CD8-positive, alpha-beta memory T cell (primary cell): ENCODE measurements around the gene ST6GALNAC3. TPM values are rescaled to one million over a fixed set of nuclear protein-coding genes. Genes with fewer than 3 reads are reported as not detected.
"Not testable (repeated sequence)": the region's sequence is repeated elsewhere in the genome, so short reads cannot be mapped to it uniquely, and the experiment has no call there.

Experiments used
- CTCF ChIA-PET: fragments of 350-600 bp; sonication (Branson Sonifier 250); formaldehyde crosslinking; loops from one replicate; lab custom pipeline; 2021; ENCODE audit warnings: antibody characterized with exemption; lab: Charles Lee
- POLR2A ChIA-PET: fragments of 350-600 bp; sonication (Branson Sonifier 250); formaldehyde crosslinking; loops from one replicate; lab custom pipeline; 2021; ENCODE audit warnings: antibody characterized with exemption; lab: Charles Lee
- DNase-seq, 5 donors: peaks; one replicate each; pipeline versions ENCODE4 v3.0.0 to v3.0.0-alpha.2; 2020 to 2022; ENCODE audit warnings: mixed read lengths in 1 of 5
- H3K27ac ChIP-seq: one replicate; pipeline ENCODE4 v1.7.0; 2013; ENCODE audit warnings: low read depth, mild to moderate bottlenecking, low read length, moderate library complexity
- H3K27me3 ChIP-seq: 2 replicates; pipeline ENCODE4 v1.7.0; 2013; ENCODE audit warnings: low read length, mild to moderate bottlenecking; ENCODE audit not compliant: insufficient read depth, poor library complexity, severe bottlenecking
- H3K36me3 ChIP-seq: 2 replicates; pipeline ENCODE4 v1.7.0; 2013; ENCODE audit warnings: mild to moderate bottlenecking, low read length, moderate library complexity; ENCODE audit not compliant: insufficient read depth
- H3K4me1 ChIP-seq: 2 replicates; pipeline ENCODE4 v1.7.0; 2013; ENCODE audit warnings: mild to moderate bottlenecking, low read length, moderate library complexity; ENCODE audit not compliant: insufficient read depth
- H3K4me3 ChIP-seq: 2 replicates; pipeline ENCODE4 v1.7.0; 2013; ENCODE audit warnings: mild to moderate bottlenecking, low read length
- H3K9me3 ChIP-seq: 2 replicates; pipeline ENCODE4 v1.7.0; 2013; ENCODE audit warnings: mild to moderate bottlenecking, low read length
- H3K27ac Mint-ChIP-seq, 8 donors: one replicate each; pipeline ENCODE4 v1.8.0; 2020 to 2021; ENCODE audit warnings: mixed read lengths in 8 of 8, mild to moderate bottlenecking in 6 of 8, inconsistent platforms in 3 of 8, moderate library complexity in 3 of 8
- H3K27me3 Mint-ChIP-seq, 2 donors: one replicate each; pipeline ENCODE4 v1.8.0; 2020 to 2021; ENCODE audit warnings: mixed read lengths in 2 of 2, mild to moderate bottlenecking in 1 of 2, moderate library complexity in 1 of 2
- H3K36me3 Mint-ChIP-seq, 3 donors: one replicate each; pipeline ENCODE4 v1.8.0; 2020 to 2021; ENCODE audit warnings: mixed read lengths in 3 of 3, inconsistent platforms in 1 of 3, mild to moderate bottlenecking in 1 of 3
- H3K4me1 Mint-ChIP-seq, 3 donors: one replicate each; pipeline ENCODE4 v1.8.0; 2020 to 2021; ENCODE audit warnings: mixed read lengths in 3 of 3, inconsistent platforms in 1 of 3, mild to moderate bottlenecking in 1 of 3
- H3K4me3 Mint-ChIP-seq, 7 donors: one replicate each; pipeline ENCODE4 v1.8.0; 2020 to 2021; ENCODE audit warnings: mixed read lengths in 7 of 7, mild to moderate bottlenecking in 6 of 7, moderate library complexity in 4 of 7, inconsistent platforms in 2 of 7
- H3K9me3 Mint-ChIP-seq, 5 donors: one replicate each; pipeline ENCODE4 v1.8.0; 2020 to 2022; ENCODE audit warnings: mixed read lengths in 5 of 5, mild to moderate bottlenecking in 3 of 5, moderate library complexity in 2 of 5, inconsistent platforms in 1 of 5
- polyA plus RNA-seq: library from polyadenylated mRNA; unstranded; fragments of 300-500 nt; fragmentation: Illumina TruSeq; gene quantifications from one replicate; pipeline ENCODE4 v1.2.3, GENCODE V29; 2021
- total RNA-seq, 2 experiments: library from RNA; stranded (reverse); gene quantifications; one replicate each; pipeline ENCODE4 v1.2.3, GENCODE V29; 2021

The ST6GALNAC3 gene
- total and polyA plus RNA-seq, 3 experiments from 2014 or later, result 0.33 to 1.8 TPM; not detected in 1

DNA sequence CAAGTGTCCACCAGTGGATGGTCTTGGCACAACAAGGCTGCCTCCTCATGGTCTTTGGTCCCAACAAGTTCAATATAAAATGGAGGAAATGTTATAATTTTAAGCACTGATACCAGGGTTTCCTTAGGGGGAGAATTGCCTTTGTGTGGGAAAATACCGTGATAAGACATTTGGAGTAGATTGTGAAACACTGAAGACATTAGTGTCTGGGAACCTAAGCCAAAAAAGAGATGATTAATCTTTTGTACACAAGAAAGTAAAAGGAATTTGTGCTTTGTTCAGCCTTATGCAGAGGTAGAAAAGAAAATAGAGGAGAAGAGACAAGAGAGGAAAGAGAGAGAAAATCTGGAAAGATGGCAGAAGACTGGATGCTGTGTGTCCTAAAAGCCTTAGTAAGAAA is 36.1 kb downstream of the ST6GALNAC3 start:
- Mint-ChIP-seq H3K27ac (no peak overlapping the region), H3K36me3 (no peaks in the 10 kb centered on the region), H3K4me3 (no peak overlapping the region), H3K9me3 (peaks cover 0 to 4% (median 3%) of the 10 kb centered on the region in 5 donors), H3K27me3 (peaks cover 5 to 25% of the 10 kb centered on the region in 2 donors), H3K4me1 (no peaks in the 10 kb centered on the region)
- H3K27ac ChIP-seq, result no peak overlapping the region
- H3K36me3 ChIP-seq, result no peaks in the 10 kb centered on the region
- ChIA-PET CTCF (no interaction called here), POLR2A (no interaction called here)
- DNase-seq, result no peak
- no peak overlapping the region for H3K4me3 ChIP-seq
- no peaks in the 10 kb centered on the region for H3K27me3 ChIP-seq
- no peaks in the 10 kb centered on the region for H3K9me3 ChIP-seq
- no peaks in the 10 kb centered on the region for H3K4me1 ChIP-seq

DNA sequence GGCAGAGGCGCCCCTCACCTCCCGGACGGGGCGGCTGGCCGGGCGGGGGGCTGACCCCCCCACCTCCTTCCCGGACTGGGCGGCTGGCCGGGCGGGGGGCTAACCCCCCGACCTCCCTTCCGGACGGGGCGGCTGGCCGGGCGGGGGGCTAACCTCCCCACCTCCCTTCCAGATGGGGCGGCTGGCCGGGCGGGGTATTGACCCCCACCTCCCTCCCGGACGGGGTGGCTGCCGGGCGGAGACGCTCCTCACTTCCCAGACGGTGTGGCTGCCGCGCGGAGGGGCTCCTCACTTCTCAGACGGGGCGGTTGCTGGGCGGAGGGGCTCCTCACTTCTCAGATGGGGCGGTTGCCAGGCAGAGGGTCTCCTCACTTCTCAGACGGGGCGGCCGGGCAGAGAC is 37.8 kb downstream of the ST6GALNAC3 start:
- H3K4me1 ChIP-seq, H3K27me3 ChIP-seq, H3K4me3 Mint-ChIP-seq, H3K27ac Mint-ChIP-seq, H3K9me3 ChIP-seq, POLR2A ChIA-PET, H3K4me3 ChIP-seq, DNase-seq, H3K36me3 ChIP-seq, H3K4me1 Mint-ChIP-seq, H3K9me3 Mint-ChIP-seq, H3K27ac ChIP-seq, H3K36me3 Mint-ChIP-seq, CTCF ChIA-PET: not testable (repeated sequence)
- H3K27me3 Mint-ChIP-seq, result peaks cover 4 to 25% of the 10 kb centered on the region in 2 donors

DNA sequence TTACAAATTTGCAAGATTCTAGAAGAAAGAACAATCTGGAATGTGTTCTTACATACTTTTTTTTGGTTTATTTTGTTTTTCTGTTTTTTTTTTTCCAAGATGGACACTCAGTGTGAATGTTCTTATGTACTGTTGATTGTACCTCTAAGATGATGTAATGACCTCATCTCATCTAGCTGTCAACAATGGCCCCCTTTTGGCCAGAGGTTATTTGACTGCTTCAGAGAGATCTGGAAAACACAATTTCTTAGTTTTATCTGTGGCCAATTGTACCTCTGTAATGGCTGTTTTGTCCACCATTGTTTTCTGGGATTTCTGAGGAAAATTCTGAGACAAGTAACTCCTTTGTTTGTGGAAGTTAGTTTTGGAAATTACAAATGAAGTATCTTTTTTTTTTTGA is 38.9 kb downstream of the ST6GALNAC3 start:
- Histone ChIP-seq H3K27me3 (no peaks in the 10 kb centered on the region), H3K27ac (no peak overlapping the region), H3K36me3 (no peaks in the 10 kb centered on the region), H3K4me1 (no peaks in the 10 kb centered on the region), H3K4me3 (no peak overlapping the region), H3K9me3 (no peaks in the 10 kb centered on the region)
- Mint-ChIP-seq H3K27me3 (peaks cover 1 to 15% of the 10 kb centered on the region in 2 donors), H3K9me3 (peaks cover 0 to 4% (median 3%) of the 10 kb centered on the region in 5 donors), H3K4me3 (no peak overlapping the region), H3K27ac (no peak overlapping the region), H3K36me3 (no peaks in the 10 kb centered on the region), H3K4me1 (no peaks in the 10 kb centered on the region)
- ChIA-PET CTCF (no interaction called here), POLR2A (no interaction called here)
- DNase-seq, result no peak

DNA sequence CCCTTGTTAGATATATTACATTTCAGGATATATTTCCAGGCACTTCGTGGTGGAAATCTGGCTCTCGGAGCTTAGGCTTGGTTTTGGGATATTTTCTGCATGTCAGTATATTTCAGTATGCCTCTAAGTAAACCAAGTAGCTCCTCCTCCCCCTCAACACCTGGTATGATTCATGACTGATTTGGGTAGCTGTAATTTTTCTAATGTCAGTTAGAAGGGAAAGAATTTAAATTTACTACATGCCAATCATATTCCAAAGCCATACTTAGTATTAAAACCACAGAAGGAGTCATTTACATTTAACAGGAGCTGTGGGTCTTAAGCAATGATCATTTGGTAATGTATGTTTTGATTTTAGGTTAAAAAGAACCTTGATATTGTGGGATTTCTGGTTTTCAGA is 40.6 kb downstream of the ST6GALNAC3 start:
- CTCF ChIA-PET, result no interaction called here
- no peak overlapping the region for H3K27ac ChIP-seq
- H3K4me3 Mint-ChIP-seq, result no peak overlapping the region
- POLR2A ChIA-PET, result no interaction called here
- no peaks in the 10 kb centered on the region for H3K4me1 Mint-ChIP-seq
- H3K27me3 Mint-ChIP-seq, result peaks cover 1 to 12% of the 10 kb centered on the region in 2 donors
- H3K27me3 ChIP-seq, result no peaks in the 10 kb centered on the region
- no peak for DNase-seq
- H3K9me3 Mint-ChIP-seq, result peaks cover 0 to 4% (median 3%) of the 10 kb centered on the region in 5 donors
- H3K4me3 ChIP-seq, result no peak overlapping the region
- H3K36me3 ChIP-seq, result no peaks in the 10 kb centered on the region
- H3K36me3 Mint-ChIP-seq, result no peaks in the 10 kb centered on the region
- no peaks in the 10 kb centered on the region for H3K9me3 ChIP-seq
- no peak overlapping the region for H3K27ac Mint-ChIP-seq
- H3K4me1 ChIP-seq, result no peaks in the 10 kb centered on the region

DNA sequence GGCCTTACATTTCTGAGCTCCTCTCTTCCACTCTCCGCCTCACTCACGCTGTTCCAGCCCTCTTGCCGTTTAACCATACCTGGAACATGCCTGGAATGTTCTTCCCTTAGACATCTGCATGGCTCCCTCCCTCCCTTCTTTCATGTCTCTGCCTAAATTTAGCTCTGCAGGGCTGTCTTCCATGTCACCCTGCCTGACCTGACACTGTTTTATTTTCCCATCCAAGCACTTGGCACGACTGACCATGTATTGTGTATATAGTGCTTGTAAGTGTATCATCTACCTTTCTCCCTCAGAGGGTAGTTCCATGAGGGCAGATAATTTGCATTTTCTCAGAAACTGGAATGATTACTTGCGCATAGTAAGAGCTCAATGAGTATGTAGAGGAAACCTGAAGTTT is 47.3 kb downstream of the ST6GALNAC3 start:
- Histone ChIP-seq H3K9me3 (no peaks in the 10 kb centered on the region), H3K27me3 (no peaks in the 10 kb centered on the region), H3K27ac (no peak overlapping the region), H3K4me1 (no peaks in the 10 kb centered on the region), H3K4me3 (no peak overlapping the region), H3K36me3 (no peaks in the 10 kb centered on the region)
- no peak overlapping the region for H3K27ac Mint-ChIP-seq
- DNase-seq, result no peak
- H3K4me1 Mint-ChIP-seq, result no peaks in the 10 kb centered on the region
- ChIA-PET CTCF (no interaction called here), POLR2A (no interaction called here)
- H3K36me3 Mint-ChIP-seq, result no peaks in the 10 kb centered on the region
- H3K9me3 Mint-ChIP-seq, result no peaks in the 10 kb centered on the region
- H3K27me3 Mint-ChIP-seq, result peaks cover 3 to 9% of the 10 kb centered on the region in 2 donors
- no peak overlapping the region for H3K4me3 Mint-ChIP-seq

DNA sequence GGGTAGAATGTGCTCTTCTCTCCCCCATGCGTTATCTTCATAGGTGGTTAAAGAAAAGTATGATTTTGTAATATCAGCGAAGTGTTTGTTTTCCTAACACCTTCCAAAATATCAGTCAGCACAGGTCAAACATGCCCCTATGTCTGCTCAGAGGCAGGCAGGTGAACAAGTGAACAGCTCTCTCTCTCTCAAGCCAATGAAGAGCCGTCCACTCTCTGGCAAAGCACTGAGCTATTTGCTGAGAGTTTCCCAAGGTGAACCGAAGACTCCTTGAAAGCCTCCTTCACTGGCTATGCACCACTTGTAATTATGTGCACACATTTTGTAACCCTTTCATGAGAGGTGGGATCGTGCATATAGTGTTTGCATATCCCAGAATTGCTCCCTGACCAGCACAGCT is 47.7 kb downstream of the ST6GALNAC3 start:
- CTCF ChIA-PET, result no interaction called here
- H3K4me3 ChIP-seq, result no peak overlapping the region
- H3K4me1 ChIP-seq, result no peaks in the 10 kb centered on the region
- Mint-ChIP-seq H3K4me3 (no peak overlapping the region), H3K4me1 (no peaks in the 10 kb centered on the region), H3K27me3 (peaks cover 3 to 9% of the 10 kb centered on the region in 2 donors), H3K9me3 (no peaks in the 10 kb centered on the region), H3K27ac (no peak overlapping the region), H3K36me3 (no peaks in the 10 kb centered on the region)
- no peaks in the 10 kb centered on the region for H3K27me3 ChIP-seq
- H3K36me3 ChIP-seq, result no peaks in the 10 kb centered on the region
- no peak for DNase-seq
- POLR2A ChIA-PET, result no interaction called here
- H3K27ac ChIP-seq, result no peak overlapping the region
- no peaks in the 10 kb centered on the region for H3K9me3 ChIP-seq

DNA sequence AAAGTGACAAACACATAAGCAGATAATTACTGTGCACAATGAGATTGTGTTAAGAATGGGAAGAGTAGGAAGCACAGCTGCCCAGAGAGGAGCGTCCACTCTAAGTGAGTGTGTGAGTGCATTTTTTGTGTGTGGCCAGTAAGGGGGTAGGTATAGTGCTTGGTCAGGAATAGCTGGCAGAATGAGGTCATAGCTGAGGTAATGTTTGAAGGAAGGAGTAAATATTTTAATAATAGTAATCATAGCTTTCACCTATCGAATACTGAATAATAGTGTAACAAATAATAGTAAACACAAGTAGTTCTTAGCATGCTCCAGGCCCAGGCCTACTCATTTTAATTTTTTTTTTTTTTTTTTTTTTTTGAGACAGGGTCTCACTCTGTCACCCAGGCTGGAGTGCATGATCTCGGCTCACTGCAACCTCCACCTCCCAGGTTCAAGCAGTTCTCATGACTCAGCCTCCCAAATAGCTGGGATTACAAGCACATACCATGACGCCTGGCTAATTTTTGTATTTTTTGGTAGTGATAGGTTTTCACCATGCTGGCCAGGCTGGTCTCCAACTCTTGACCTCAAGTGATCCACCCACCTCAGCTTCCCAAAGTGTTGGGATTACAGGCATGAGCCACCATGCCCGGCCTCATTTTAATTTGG is 49.0 kb downstream of the ST6GALNAC3 start:
- H3K36me3 ChIP-seq, H3K27ac ChIP-seq, H3K27ac Mint-ChIP-seq, DNase-seq, H3K9me3 ChIP-seq, H3K27me3 ChIP-seq, H3K4me3 ChIP-seq, H3K9me3 Mint-ChIP-seq, H3K4me3 Mint-ChIP-seq, POLR2A ChIA-PET, H3K4me1 ChIP-seq, H3K4me1 Mint-ChIP-seq, H3K27me3 Mint-ChIP-seq, H3K36me3 Mint-ChIP-seq: not testable (repeated sequence)
- CTCF ChIA-PET, result interaction anchor here (0.7 kb wide), 1 partner anchor 30 kb away, joined by 3 read pairs; no protein-coding TSS in a partner anchor

DNA sequence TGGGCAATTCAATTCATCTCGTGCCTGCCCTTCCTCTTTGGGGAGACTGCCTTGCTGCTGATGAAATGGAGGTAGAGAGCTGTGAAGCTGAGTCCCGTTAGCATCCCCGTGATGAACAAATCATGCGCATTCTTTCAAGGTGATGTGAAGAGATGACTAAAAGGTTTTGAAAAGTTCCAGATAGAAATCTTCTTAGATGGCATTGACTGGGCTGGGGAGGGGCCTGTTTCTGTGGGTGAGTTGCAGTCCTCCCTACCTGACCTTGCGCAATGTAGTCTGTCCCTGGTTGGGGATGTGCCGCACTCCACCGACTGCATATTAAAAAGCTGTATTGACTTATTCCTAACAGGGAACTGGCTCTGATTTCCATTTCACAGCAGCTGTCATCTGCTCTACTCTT is 49.6 kb downstream of the ST6GALNAC3 start:
- H3K4me1 ChIP-seq, result no peaks in the 10 kb centered on the region
- H3K27ac Mint-ChIP-seq, result no peak overlapping the region
- H3K4me3 ChIP-seq, result no peak overlapping the region
- no peak for DNase-seq
- ChIA-PET POLR2A (no interaction called here), CTCF (no interaction called here)
- no peaks in the 10 kb centered on the region for H3K36me3 ChIP-seq
- peaks cover 1 to 9% of the 10 kb centered on the region in 2 donors for H3K27me3 Mint-ChIP-seq
- no peaks in the 10 kb centered on the region for H3K9me3 ChIP-seq
- no peak overlapping the region for H3K4me3 Mint-ChIP-seq
- no peaks in the 10 kb centered on the region for H3K4me1 Mint-ChIP-seq
- no peaks in the 10 kb centered on the region for H3K36me3 Mint-ChIP-seq
- no peaks in the 10 kb centered on the region for H3K9me3 Mint-ChIP-seq
- no peaks in the 10 kb centered on the region for H3K27me3 ChIP-seq
- H3K27ac ChIP-seq, result no peak overlapping the region
